ENCODE data around the gene CDH11. TPM values are rescaled to one million over a fixed set of nuclear protein-coding genes. Genes with fewer than 3 reads are reported as not detected.

The CDH11 gene
- total and polyA plus RNA-seq, 2 of the 4 experiments (the other 2 are of a cell fraction), result 266 to 601 TPM

GRCh38 chr16:64919141-64919540 lies 202.7 kb downstream of the CDH11 start:
- DNase-seq, result no peak
- Histone ChIP-seq H2BK15ac (ENCODE audit: low read depth, low read length) (no peak overlapping the region), H2AK5ac (ENCODE audit: low read depth, low read length) (no peak overlapping the region), H4K8ac (ENCODE audit: low read depth in 2 of 2, low read length in 2 of 2) (no peak overlapping the region), H2AFZ (replicated peaks; ENCODE audit: low read length, poor library complexity) (no peak overlapping the region), H4K91ac (ENCODE audit: insufficient read depth, low read depth, low read length) (no peak overlapping the region), H3K14ac (replicated peaks; ENCODE audit: low read depth, low read length) (no peak overlapping the region), H3K36me3 (ENCODE audit: control insufficient read depth, insufficient read depth, low read length) (no peaks in the 10 kb centered on the region), H2BK120ac (ENCODE audit: low read depth, low read length) (no peak overlapping the region), H4K20me1 (ENCODE audit: insufficient read depth, low read length) (no peaks in the 10 kb centered on the region), H3K79me1 (ENCODE audit: low read depth in 1 of 2, low read length in 2 of 2) (no peaks in the 10 kb centered on the region), H3K9me1 (ENCODE audit: insufficient read depth, low read length) (no peaks in the 10 kb centered on the region), H2AK9ac (replicated peaks; ENCODE audit: low read depth, low read length, poor library complexity) (no peak overlapping the region), H3K18ac (ENCODE audit: low read depth, low read length) (no peak overlapping the region), H3K9me3 (ENCODE audit: control insufficient read depth, insufficient read depth, low read length) (no peaks in the 10 kb centered on the region), H3K56ac (ENCODE audit: extremely low read depth, insufficient read depth, low read length) (no peak overlapping the region), H2BK20ac (ENCODE audit: low read depth, low read length) (no peak overlapping the region), H3K4ac (ENCODE audit: low read depth, low read length) (no peak overlapping the region), H4K5ac (ENCODE audit: low read depth, low read length) (no peak overlapping the region), H3K23ac (ENCODE audit: low read depth, low read length) (no peak overlapping the region), H3K4me1 (ENCODE audit: control insufficient read depth, insufficient read depth, low read length) (peaks cover 2% of the 10 kb centered on the region; the same call in 1 of the 2 replicates), H3K27ac (ENCODE audit: insufficient read depth, low read length) (no peak overlapping the region), H2BK5ac (ENCODE audit: low read depth, low read length, poor library complexity, severe bottlenecking) (no peak overlapping the region), H3K27me3 (ENCODE audit: control insufficient read depth, insufficient read depth, low read length) (0 out of 2 replicates have a peak, but pooled peaks cover 2% of the 10 kb centered on the region), H3K4me3 (ENCODE audit: insufficient read depth, low read depth, low read length) (no peak overlapping the region), H3K4me2 (ENCODE audit: low read depth, low read length) (no peak overlapping the region), H3K9ac (ENCODE audit: low read depth, low read length) (no peak overlapping the region)
- intact Hi-C loops (cut with micrococcal nuclease), result no loop called here
- WGBS, 2 experiments (ENCODE audit: extremely low coverage in 2 of 2, insufficient read length in 1 of 2), result no CpG with 5 or more reads among the region's 1 CpG
- ATAC-seq (ENCODE audit: low read depth), result no peak
- no TSS peak for BruUV-seq (replicated peaks)
- CTCF ChIA-PET, result no interaction called here
- POLR2A ChIA-PET (ENCODE audit: unreplicated experiment), result no interaction called here
- in situ Hi-C loops (cut with MboI; ENCODE audit: low sequenced_read_pairs), result no loop called here
- TF ChIP-seq SMC3 (IDR thresholded peaks at IDR 0.05; ENCODE audit: low read depth, low read length) (no peak), USF2 (IDR thresholded peaks at IDR 0.05; ENCODE audit: low read depth, low read length) (no peak)
- dilution Hi-C loops (cut with HindIII; ENCODE audit: low sequenced_read_pairs, unreplicated experiment), result no loop called here
